ENCODE results near the gene PRPF40A.

DNA sequence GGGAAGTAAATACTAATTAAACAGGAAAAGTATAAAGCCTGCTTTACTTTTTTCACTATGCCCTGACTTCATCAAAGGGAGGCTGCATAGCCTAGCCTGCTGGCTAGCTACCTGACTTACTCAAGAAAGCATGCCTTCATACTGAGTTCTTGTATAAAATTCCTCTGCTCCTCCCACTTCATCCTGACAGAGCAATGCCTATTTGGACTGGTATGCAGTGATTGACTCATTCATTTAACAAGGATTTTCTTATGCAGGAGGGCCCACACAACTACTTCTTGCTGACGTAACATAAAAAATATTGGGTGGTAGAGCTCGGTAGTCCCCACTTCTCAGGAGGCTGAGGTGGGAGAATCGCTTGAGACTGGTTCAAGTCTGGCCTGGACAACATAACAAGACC lies 70.5 kb downstream of the PRPF40A start:
- TF ChIP-seq, protein P1, sequence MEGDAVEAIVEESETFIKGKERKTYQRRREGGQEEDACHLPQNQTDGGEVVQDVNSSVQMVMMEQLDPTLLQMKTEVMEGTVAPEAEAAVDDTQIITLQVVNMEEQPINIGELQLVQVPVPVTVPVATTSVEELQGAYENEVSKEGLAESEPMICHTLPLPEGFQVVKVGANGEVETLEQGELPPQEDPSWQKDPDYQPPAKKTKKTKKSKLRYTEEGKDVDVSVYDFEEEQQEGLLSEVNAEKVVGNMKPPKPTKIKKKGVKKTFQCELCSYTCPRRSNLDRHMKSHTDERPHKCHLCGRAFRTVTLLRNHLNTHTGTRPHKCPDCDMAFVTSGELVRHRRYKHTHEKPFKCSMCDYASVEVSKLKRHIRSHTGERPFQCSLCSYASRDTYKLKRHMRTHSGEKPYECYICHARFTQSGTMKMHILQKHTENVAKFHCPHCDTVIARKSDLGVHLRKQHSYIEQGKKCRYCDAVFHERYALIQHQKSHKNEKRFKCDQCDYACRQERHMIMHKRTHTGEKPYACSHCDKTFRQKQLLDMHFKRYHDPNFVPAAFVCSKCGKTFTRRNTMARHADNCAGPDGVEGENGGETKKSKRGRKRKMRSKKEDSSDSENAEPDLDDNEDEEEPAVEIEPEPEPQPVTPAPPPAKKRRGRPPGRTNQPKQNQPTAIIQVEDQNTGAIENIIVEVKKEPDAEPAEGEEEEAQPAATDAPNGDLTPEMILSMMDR (IDR thresholded peaks at IDR 0.05; ENCODE audit: low read depth, low read length), result no peak
- no peak for TF ChIP-seq EZH2phosphoT487 (IDR thresholded peaks at IDR 0.05; ENCODE audit: low read depth)

All from OCI-LY3 (cell line).